HG03457 (cell line): ENCODE data around the gene SPATS2.
A peak's percentile ranks its signal among the peaks of the same experiment; 100 is the strongest.
"Not testable (repeated sequence)": the region's sequence is repeated elsewhere in the genome, so short reads cannot be mapped to it uniquely, and the experiment has no call there.

ENCODE experiments used
- ATAC-seq: cut with Tn5 transposase; IDR thresholded peaks from one replicate; pipeline ENCODE4 v1.9.1; 2021; ENCODE audit warnings: moderate number of reproducible peaks; ENCODE audit not compliant: unreplicated experiment

SPATS2 gene

DNA sequence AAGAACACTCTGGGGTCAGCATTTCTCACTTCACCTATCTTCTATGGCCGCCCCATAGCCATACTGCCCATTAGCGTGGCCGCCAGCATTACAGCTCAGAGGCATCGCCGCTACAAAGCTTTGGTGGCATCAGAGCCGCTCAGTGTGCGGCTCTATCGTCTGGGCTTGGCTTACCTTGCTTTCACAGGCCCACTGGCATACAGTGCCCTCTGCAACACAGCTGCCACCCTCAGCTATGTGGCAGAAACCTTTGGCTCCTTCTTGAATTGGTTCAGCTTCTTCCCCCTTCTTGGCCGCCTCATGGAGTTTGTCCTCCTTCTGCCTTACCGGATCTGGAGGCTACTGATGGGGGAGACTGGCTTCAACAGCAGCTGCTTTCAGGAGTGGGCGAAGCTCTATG, 18.0 kb upstream of the SPATS2 start:
- ATAC-seq, result no peak

DNA sequence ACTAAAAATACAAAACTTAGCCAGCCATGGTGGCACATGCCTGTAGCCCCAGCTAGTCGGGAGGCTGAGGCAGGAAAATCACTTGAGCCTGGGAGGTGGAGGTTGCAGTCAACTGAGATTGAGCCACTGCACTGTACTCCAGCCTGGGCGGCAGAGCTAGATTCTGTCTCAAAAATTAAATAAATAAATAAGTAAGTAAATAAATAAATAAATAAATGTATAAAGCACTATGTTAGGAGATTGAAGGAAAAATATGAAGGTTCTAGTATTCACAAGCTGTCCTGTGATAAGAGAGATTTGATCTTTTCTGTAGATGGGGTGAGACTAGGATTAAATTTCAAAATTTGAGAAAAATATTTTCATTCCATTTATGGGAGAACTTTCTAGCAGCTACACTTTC, 14.9 kb upstream of the SPATS2 start:
- ATAC-seq, result no peak

DNA sequence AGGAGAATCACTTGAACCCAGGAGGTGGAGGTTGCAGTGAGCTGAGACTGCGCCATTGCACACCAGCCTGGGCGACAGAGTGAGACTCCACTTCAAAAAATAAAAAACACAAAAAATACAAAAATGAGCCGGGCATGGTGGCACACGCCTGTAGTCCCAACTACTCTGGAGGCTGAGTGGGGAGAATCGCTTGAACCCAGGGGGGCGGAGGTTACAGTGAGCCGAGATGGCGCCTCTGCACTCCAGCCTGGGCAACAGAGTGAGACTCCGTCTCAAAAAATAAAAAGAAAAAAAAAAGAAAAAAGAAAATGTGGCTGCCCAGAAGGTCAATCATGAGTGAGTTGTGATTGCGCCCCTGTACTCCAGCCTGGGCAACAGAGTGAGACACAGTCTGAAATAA, 11.3 kb upstream of the SPATS2 start:
- no peak for ATAC-seq

GRCh38 chr12:49357103-49357678, 10.1 kb upstream of the SPATS2 start:
- ATAC-seq, result no peak

DNA sequence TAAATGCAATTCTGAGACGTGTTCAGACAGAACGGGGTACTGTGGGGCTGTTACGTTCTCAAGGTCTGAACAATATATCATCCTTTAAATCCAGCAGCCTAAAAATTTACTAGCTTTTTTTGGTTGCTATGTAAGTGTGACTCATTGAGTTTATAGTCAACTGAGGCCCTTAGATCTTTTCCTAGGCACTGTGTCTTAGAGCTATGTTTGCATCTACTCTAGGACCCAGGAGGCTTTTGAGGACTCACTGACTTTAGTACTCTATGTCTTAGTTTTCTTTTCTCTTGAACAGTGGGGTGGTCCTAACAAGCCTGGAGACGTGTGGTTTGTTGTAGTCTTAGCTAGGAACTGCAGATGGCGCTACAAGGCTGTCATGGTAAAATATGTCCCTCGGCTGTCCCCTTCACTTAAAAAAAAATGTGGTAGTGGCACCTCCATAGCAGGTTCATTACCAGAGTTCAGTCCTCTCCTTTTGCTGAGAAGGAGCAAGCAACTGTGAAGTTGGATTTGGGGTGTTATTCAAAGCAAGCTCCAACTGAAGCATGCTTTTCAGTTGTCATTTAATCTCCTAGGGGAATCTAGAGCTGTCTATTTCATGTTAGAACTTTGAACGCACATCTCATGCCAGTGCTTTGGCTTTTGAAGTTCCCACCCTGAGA, 8.7 kb upstream of the SPATS2 start:
- ATAC-seq, result no peak

- no peak for ATAC-seq
These were observed 7.6 kb upstream of the SPATS2 start for GRCh38 chr12:49359671-49360070.

GRCh38 chr12:49362077-49362476, 5.2 kb upstream of the SPATS2 start:
- no peak for ATAC-seq

DNA sequence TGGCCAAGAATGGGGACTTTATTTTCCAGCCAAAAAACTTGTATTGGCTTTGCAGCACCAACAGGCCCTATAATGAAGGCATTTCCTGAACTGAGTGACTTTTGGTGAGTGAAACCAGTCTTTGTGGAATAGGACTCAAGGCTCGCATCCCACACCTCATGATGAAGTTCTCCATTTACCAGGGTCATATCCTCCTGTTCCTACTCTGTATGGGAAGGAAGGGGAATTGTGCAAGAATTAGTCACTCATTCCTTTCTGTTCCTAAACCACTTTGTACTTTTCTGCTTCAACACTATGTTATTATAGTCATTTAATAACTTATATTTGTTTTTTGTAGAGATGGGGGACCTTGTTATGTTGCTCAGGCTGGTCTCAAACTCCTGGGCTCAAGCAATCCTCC, 2.3 kb upstream of the SPATS2 start:
- no peak for ATAC-seq

DNA sequence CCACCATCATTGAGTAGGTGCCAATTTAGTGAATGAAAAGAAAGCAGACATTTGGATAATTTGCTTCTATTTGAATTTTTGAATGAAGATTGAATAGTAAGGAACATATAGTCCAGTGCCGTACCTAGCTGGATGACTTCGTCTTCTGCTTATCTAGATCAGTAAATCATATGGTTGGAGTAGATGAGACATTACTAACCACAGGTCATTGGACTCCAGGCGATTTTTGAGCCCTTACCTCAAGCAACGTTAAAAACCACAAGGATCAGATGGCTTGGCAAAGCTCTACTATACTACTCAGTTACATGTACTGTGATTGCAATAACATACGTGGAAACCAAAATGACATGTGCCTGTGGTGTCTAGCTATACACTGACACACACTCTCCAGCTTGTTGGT, 1.7 kb upstream of the SPATS2 start:
- ATAC-seq, result no peak

- no peak for ATAC-seq
These were observed 1.1 kb upstream of the SPATS2 start for GRCh38 chr12:49366096-49366651.

DNA sequence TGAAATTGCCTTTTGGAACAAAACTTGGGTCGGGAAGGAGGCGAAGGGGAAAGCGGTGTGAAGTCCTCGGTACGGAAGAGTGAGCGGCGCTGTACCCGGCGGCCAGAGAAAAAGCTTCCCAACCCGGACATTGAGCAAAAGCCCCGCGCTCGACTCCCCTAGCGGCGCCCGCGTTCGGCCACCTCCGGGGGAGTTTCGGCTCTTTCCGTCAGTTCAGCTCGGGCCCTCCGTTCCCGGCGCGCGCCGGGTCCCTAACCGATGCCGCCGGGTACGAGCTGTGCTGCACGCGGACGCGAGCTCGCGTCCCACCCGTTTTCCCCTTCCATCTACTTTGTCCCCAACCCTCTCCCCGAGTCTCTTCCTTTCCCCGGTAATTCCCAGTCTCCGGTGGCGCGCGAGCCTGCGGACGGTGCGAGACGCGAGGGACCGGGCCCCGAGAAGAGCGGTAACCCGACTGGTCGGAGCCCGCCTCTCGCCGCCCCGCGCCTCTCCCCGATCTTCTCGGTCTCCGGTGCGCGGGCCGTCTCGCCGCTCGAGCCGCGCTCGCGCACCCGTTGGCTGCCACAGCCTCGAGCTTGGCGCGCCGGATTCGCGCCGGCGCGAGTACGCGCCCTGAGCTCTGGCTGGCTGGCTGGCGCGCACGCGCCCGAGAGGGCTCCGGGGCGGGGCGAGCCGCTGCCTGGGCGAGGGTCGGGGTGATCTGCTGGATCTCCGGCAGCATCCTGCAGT, 446 bp upstream of the SPATS2 start:
- ATAC-seq, result peak; percentile 52

DNA sequence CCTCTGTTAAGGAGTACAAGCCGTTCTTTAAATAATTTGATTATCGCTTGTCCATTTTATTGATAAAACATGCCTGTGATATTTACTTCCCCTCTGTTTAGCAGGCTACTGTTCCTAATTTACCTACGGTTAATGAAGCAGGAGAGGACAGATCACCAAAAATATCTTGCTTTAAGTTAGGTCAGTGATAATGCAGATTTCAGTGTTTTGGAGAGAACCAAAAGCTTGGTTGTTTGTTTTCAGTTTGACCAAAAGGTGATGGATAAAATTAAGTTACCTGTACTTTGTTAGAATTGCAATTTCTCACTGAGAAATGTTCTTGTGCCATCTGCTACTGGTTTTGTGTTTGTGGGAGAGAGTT, 958 bp downstream of the SPATS2 start:
- ATAC-seq, result no peak

DNA sequence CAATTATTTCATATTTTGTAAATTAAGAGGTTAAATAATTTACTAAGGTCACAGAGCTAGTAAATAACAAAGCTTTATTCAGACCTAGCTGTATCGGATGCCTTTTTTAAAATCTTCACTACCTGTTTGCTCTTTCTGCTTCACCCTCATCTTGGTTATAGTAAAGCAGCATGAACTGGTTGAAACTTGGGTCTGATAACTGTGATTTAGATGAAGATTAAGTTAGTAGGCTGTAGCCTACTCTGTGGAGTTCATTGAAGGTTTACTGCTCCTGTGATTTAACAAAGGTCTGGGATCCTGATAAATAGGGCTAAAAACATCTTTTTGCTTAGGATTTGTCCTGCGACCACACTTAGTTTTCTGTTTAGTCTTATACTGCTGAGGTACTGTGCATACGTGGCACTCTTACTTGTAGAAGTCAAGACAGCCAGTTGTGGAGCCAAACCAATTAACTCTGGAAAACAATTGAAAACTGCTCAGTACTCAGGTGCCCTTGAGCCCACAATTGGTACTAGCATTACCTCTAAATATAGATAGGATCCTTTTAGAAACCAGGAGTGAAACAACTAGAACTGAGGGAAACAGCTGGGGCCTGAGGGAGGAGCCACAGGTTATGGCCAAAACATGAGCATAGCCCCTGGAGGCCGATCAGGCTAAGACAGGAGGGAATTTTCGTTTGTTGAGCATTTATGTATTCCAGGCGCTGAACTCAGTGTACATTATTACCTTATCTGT, 2.3 kb downstream of the SPATS2 start:
- ATAC-seq, result peak; percentile 50

DNA sequence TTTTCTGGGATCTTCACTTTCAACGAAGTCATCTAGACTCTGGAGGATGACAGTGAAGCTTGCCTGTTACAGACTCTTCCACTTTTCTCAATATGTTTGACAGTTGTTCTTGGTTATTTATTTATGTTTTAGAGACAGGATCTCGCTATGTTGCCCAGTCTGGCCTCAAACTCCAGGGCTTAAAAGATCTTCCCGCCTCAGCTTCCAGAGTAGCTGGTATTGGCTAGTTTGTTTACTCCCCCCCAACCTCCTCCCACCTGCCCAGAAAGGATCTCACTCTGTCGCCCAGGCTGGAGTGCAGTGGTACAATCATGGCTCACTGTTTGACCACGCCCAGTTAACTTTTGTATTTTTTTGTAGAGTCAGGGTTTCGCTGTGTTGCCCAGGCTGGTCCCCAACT, 3.3 kb downstream of the SPATS2 start:
- ATAC-seq, result no peak

DNA sequence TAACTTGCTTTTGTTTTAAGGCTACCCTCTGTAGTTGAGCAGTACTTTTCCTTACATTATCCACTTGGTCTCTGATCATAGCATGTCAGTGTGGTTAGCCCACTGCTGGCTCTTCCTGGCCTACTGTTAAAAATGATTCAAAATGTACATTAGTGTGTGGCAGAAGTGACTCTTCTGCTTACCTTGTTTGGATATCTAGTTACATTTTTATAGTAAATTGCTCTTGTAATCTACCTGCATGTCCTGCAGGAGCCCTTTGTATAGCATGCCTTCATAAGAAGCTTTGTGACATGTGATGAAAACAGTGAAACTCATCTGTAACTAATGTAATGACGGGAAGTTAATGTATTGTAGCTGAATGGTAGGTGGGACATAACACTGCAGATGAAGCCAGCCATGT, 8.1 kb downstream of the SPATS2 start:
- no peak for ATAC-seq

GRCh38 chr12:49377386-49377785, 10.1 kb downstream of the SPATS2 start:
- no peak for ATAC-seq

- not testable (repeated sequence) for ATAC-seq
These were observed 12.9 kb downstream of the SPATS2 start for GRCh38 chr12:49380184-49380583.

GRCh38 chr12:49388682-49389386, 21.6 kb downstream of the SPATS2 start:
- no peak for ATAC-seq

- ATAC-seq, result no peak
These were observed 22.1 kb downstream of the SPATS2 start for GRCh38 chr12:49389387-49389703.

DNA sequence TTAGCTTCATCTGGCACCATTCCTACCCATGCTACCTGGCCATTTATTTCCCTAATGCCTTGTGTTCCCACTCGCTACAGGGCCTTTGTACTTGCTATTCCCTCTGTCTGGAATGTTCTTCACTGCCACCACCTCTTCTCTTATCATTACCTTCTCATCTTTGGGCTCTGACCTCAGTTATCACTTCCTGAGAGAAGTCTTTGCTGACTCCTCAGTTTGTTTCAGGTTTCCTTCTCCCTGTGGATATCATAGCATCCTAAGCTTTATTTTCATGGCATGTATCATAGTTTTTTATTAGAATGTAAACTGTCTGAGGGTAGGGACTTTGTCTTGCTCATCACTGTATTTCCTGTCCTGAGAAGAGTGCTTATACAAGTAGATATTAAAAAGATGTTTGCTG, 29.7 kb downstream of the SPATS2 start:
- no peak for ATAC-seq

GRCh38 chr12:49400304-49400703, 33.0 kb downstream of the SPATS2 start:
- no peak for ATAC-seq
